ENCODE results near the gene ARID4A.

ARID4A gene

GRCh38 chr14:58297762-58298476 lies 436 bp upstream of the ARID4A start:
- TF ChIP-seq EZH2 (IDR thresholded peaks at IDR 0.05; ENCODE audit: borderline replicate concordance, low read length), result no peak
- TF ChIP-seq, protein P1, sequence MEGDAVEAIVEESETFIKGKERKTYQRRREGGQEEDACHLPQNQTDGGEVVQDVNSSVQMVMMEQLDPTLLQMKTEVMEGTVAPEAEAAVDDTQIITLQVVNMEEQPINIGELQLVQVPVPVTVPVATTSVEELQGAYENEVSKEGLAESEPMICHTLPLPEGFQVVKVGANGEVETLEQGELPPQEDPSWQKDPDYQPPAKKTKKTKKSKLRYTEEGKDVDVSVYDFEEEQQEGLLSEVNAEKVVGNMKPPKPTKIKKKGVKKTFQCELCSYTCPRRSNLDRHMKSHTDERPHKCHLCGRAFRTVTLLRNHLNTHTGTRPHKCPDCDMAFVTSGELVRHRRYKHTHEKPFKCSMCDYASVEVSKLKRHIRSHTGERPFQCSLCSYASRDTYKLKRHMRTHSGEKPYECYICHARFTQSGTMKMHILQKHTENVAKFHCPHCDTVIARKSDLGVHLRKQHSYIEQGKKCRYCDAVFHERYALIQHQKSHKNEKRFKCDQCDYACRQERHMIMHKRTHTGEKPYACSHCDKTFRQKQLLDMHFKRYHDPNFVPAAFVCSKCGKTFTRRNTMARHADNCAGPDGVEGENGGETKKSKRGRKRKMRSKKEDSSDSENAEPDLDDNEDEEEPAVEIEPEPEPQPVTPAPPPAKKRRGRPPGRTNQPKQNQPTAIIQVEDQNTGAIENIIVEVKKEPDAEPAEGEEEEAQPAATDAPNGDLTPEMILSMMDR (IDR thresholded peaks at IDR 0.05; ENCODE audit: low read length), result no peak
- Histone ChIP-seq H3K36me3 (ENCODE audit: insufficient read depth, low read length) (peaks cover 39% of the 10 kb centered on the region), H3K4me2 (ENCODE audit: low read length) (peak overlapping the region; percentile 99), H3K27me3 (ENCODE audit: insufficient read depth, low read length) (no peaks in the 10 kb centered on the region), H3K9me2 (ENCODE audit: low read depth, low read length) (no peaks in the 10 kb centered on the region), H2AFZ (ENCODE audit: low read length) (no peak overlapping the region), H3K4me1 (ENCODE audit: insufficient read depth, low read length, severe bottlenecking) (peaks cover 27% of the 10 kb centered on the region), H3K27ac (ENCODE audit: low read depth, low read length, poor library complexity, severe bottlenecking) (peak overlapping the region; percentile 95), H3K79me2 (ENCODE audit: insufficient read depth, low read length) (peaks cover 65% of the 10 kb centered on the region), H3K4me3 (ENCODE audit: low read depth, low read length, poor library complexity, severe bottlenecking) (peak overlapping the region; percentile 98), H4K20me1 (ENCODE audit: insufficient read depth, low read length) (no peaks in the 10 kb centered on the region), H3K9ac (ENCODE audit: low read length) (peak overlapping the region; percentile 97), H3F3A (ENCODE audit: insufficient read depth, low read length) (no peaks in the 10 kb centered on the region), H3K9me3 (ENCODE audit: low read length) (no peaks in the 10 kb centered on the region)

GRCh38 chr14:58299401-58300330 lies 1.3 kb downstream of the ARID4A start:
- peaks cover 27% of the 10 kb centered on the region for H3K4me1 ChIP-seq (ENCODE audit: insufficient read depth, low read length, severe bottlenecking)
- TF ChIP-seq, protein P1 (IDR thresholded peaks at IDR 0.05; ENCODE audit: low read length), result no peak
- peak overlapping the region; percentile 70 for H3K9ac ChIP-seq (ENCODE audit: low read length)
- no peaks in the 10 kb centered on the region for H3K9me2 ChIP-seq (ENCODE audit: low read depth, low read length)
- no peaks in the 10 kb centered on the region for H3F3A ChIP-seq (ENCODE audit: insufficient read depth, low read length)
- no peaks in the 10 kb centered on the region for H4K20me1 ChIP-seq (ENCODE audit: insufficient read depth, low read length)
- H3K4me2 ChIP-seq (ENCODE audit: low read length), result peak overlapping the region; percentile 71
- H2AFZ ChIP-seq (ENCODE audit: low read length), result no peak overlapping the region
- peaks cover 39% of the 10 kb centered on the region for H3K36me3 ChIP-seq (ENCODE audit: insufficient read depth, low read length)
- peaks cover 48% of the 10 kb centered on the region for H3K79me2 ChIP-seq (ENCODE audit: insufficient read depth, low read length)
- no peaks in the 10 kb centered on the region for H3K9me3 ChIP-seq (ENCODE audit: low read length)
- peak overlapping the region; percentile 98 for H3K4me3 ChIP-seq (ENCODE audit: low read depth, low read length, poor library complexity, severe bottlenecking)
- peak overlapping the region; percentile 0 for H3K27ac ChIP-seq (ENCODE audit: low read depth, low read length, poor library complexity, severe bottlenecking)
- no peaks in the 10 kb centered on the region for H3K27me3 ChIP-seq (ENCODE audit: insufficient read depth, low read length)

DNA sequence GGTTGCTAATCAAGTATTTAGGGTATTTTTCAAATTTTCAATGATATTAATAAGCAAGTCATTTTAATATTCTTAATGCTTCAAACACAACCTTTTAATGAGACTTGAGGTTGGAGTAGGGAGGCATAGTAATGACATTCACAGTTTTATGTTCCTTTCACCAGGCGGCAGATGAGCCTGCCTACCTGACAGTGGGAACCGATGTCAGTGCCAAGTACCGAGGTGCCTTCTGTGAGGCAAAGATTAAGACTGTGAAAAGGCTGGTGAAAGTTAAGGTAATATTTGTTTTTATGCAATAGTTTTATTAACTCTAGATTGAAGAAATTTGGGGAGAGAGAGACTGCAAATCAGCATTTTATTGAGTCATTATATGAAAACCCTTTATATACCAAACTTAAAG lies 3.1 kb downstream of the ARID4A start:
- Histone ChIP-seq H4K20me1 (ENCODE audit: insufficient read depth, low read length) (no peaks in the 10 kb centered on the region), H3K27ac (ENCODE audit: low read depth, low read length, poor library complexity, severe bottlenecking) (no peak overlapping the region), H3K9ac (ENCODE audit: low read length) (no peak overlapping the region), H3K36me3 (ENCODE audit: insufficient read depth, low read length) (peaks cover 43% of the 10 kb centered on the region; the same call in 1 of the 2 replicates), H3K9me3 (ENCODE audit: low read length) (no peaks in the 10 kb centered on the region), H3K4me3 (ENCODE audit: low read depth, low read length, poor library complexity, severe bottlenecking) (no peak overlapping the region), H3K9me2 (ENCODE audit: low read depth, low read length) (no peaks in the 10 kb centered on the region), H3K4me2 (ENCODE audit: low read length) (no peak overlapping the region), H3F3A (ENCODE audit: insufficient read depth, low read length) (no peaks in the 10 kb centered on the region), H3K27me3 (ENCODE audit: insufficient read depth, low read length) (no peaks in the 10 kb centered on the region), H3K4me1 (ENCODE audit: insufficient read depth, low read length, severe bottlenecking) (peaks cover 19% of the 10 kb centered on the region), H3K79me2 (ENCODE audit: insufficient read depth, low read length) (peaks cover 30% of the 10 kb centered on the region), H2AFZ (ENCODE audit: low read length) (no peak overlapping the region)
- TF ChIP-seq, protein P1 (IDR thresholded peaks at IDR 0.05; ENCODE audit: low read length), result no peak
- no peak for TF ChIP-seq EZH2 (IDR thresholded peaks at IDR 0.05; ENCODE audit: borderline replicate concordance, low read length)
